Measurements from ENCODE around the gene TENM4. TPM values are rescaled to one million over a fixed set of nuclear protein-coding genes. Genes with fewer than 3 reads are reported as not detected.

Gene TENM4
- total and polyA plus RNA-seq, 11 donors: 0.08 to 6.4 (median 1.0) TPM

DNA sequence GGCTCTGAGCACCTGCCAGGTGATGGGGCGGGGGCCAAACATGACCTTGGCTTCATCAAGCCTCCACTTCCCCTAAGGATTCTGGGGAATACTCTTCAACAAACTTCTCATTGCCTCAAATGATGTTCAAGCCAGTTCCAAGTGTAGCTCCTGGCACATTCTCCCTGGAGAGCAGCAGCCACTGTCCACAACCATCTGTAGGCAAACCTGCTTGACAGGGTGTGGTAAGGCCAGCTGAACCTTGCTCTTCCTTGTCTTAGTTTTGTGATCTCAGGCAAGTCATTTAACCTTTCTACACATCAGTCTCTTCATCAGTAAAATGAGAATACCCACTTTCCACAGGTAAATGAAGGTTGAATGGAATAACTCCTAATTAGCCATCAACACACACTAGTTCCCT lies 323.3 kb downstream of the TENM4 start:
- WGBS, 4 donors: 80 to 100% (median 98%) methylated on average over 1 of the region's 1 CpG
- Histone ChIP-seq H3K4me1 (peaks cover 0 to 7% (median 0%) of the 10 kb centered on the region in 12 donors), H3K9me3 (peaks cover 0 to 11% (median 0%) of the 10 kb centered on the region in 12 donors), H3K27ac (no peak overlapping the region), H3K4me3 (no peak overlapping the region), H3K27me3 (no peaks in the 10 kb centered on the region), H3K36me3 (no peaks in the 10 kb centered on the region)
- TF ChIP-seq, protein P1, sequence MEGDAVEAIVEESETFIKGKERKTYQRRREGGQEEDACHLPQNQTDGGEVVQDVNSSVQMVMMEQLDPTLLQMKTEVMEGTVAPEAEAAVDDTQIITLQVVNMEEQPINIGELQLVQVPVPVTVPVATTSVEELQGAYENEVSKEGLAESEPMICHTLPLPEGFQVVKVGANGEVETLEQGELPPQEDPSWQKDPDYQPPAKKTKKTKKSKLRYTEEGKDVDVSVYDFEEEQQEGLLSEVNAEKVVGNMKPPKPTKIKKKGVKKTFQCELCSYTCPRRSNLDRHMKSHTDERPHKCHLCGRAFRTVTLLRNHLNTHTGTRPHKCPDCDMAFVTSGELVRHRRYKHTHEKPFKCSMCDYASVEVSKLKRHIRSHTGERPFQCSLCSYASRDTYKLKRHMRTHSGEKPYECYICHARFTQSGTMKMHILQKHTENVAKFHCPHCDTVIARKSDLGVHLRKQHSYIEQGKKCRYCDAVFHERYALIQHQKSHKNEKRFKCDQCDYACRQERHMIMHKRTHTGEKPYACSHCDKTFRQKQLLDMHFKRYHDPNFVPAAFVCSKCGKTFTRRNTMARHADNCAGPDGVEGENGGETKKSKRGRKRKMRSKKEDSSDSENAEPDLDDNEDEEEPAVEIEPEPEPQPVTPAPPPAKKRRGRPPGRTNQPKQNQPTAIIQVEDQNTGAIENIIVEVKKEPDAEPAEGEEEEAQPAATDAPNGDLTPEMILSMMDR (IDR thresholded peaks at IDR 0.05): no peak
- TF ChIP-seq POLR2A (IDR thresholded peaks at IDR 0.05): no peak
- intact Hi-C loops (cut with DNase I): no loop called here
- ATAC-seq (no peak), DNase-seq (no peak)

DNA sequence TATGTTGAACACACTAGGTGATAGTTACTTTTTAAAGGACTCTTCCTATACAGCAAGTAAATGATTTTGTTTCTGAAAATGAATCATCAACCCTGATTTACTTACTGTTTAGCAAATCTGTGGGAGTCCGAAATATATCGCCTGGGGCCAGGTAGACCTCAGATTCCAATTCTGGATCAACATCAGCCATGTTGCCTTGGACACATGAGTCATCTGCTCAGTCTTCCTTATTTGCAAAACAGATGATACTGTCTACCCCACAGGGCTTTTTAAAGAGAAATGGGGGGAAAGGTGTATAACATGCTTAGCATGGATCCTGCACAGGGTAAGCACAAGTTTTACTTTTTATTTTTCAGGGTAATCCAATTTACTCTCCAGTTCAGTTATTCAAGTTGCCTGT lies 324.2 kb downstream of the TENM4 start:
- Histone ChIP-seq H3K27ac (no peak overlapping the region), H3K36me3 (no peaks in the 10 kb centered on the region), H3K4me3 (no peak overlapping the region), H3K4me1 (peaks cover 0 to 7% (median 0%) of the 10 kb centered on the region in 12 donors), H3K27me3 (no peaks in the 10 kb centered on the region), H3K9me3 (peaks cover 0 to 11% (median 0%) of the 10 kb centered on the region in 12 donors)
- no peak for TF ChIP-seq POLR2A (IDR thresholded peaks at IDR 0.05)
- TF ChIP-seq, protein P1 (IDR thresholded peaks at IDR 0.05): no peak
- DNase-seq (no peak), ATAC-seq (no peak)
- intact Hi-C loops (cut with DNase I): no loop called here
- 96 to 98% (median 96%) methylated on average over 2 of the region's 2 CpGs for WGBS, 4 donors

DNA sequence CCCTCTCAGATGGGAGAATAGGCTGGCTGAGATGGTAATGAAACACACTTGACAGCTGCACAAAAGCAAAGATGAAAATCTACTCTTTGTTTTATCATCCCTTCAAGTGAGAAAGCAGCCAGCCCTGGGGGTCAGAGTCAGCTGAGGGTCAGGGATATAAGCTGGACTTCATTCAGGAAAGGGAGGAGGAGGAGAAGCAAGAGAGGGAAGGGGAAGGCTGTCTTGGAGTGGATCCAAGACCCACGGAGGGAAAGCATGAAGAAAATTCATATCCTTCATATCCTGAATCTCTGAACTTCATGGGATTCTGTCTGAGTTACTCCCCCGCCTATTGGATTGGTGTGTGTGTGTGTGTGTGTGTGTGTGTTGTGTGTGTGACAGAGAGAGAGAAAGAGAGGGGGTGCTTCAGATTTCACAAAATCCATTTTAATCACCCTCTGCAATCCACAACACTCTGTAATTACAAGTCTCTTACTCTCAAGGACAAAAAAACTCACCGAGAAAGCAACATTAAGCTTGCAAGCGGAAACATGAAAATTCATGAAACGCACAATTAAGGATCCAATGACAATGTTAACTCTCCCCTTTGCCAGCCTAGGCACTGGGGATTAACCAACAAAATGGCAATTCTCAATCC lies 327.7 kb downstream of the TENM4 start:
- peaks cover 0 to 11% (median 0%) of the 10 kb centered on the region in 12 donors for H3K9me3 ChIP-seq
- no peaks in the 10 kb centered on the region for H3K27me3 ChIP-seq
- no peak overlapping the region for H3K4me3 ChIP-seq
- WGBS, 4 donors: 67 to 71% (median 68%) methylated on average over 5 of the region's 5 CpGs
- intact Hi-C loops (cut with DNase I): no loop called here
- no peaks in the 10 kb centered on the region for H3K4me1 ChIP-seq
- no peak overlapping the region for H3K27ac ChIP-seq
- TF ChIP-seq, protein P1 (IDR thresholded peaks at IDR 0.05): no peak
- TF ChIP-seq POLR2A (IDR thresholded peaks at IDR 0.05): no peak
- no peak for DNase-seq
- no peaks in the 10 kb centered on the region for H3K36me3 ChIP-seq
- ATAC-seq: no peak

DNA sequence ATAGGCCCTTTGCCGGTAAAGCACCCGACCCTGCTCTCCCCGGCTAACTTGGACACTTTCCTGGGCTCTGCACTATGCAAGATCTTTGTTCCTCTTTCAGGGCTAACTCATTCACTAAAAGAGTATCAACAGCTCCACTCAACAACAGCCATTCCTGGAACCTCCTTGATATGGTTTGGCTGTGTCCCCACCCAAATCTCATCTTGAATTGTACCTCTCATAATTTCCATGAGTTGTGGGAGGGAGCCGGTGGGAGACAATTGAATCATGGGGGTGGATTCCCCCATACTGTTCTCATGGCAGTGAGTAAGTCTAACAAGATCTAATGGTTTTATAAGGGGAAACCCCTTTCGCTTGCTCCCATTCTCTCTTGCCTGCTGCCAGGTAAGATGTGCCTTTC lies 330.0 kb downstream of the TENM4 start:
- no peak for TF ChIP-seq POLR2A (IDR thresholded peaks at IDR 0.05)
- TF ChIP-seq, protein P1 (IDR thresholded peaks at IDR 0.05): no peak
- intact Hi-C loops (cut with DNase I): no loop called here
- peaks cover 0 to 11% (median 0%) of the 10 kb centered on the region in 12 donors for H3K9me3 ChIP-seq
- no peaks in the 10 kb centered on the region for H3K4me1 ChIP-seq
- DNase-seq (no peak), ATAC-seq (peak in 1 of 4 donors; percentile 47)
- WGBS, 4 donors: 76 to 93% (median 88%) methylated on average over 5 of the region's 5 CpGs
- no peaks in the 10 kb centered on the region for H3K36me3 ChIP-seq
- H3K27ac ChIP-seq: no peak overlapping the region
- H3K4me3 ChIP-seq: no peak overlapping the region
- H3K27me3 ChIP-seq: no peaks in the 10 kb centered on the region

Data from heart left ventricle (tissue), 16 donors.